Stomach smooth muscle (tissue), 2 donors: ENCODE measurements around the gene TOX2.

Experiments used
- H3K27ac ChIP-seq: one replicate; pipeline ENCODE4 v1.7.0; 2013; ENCODE audit warnings: mild to moderate bottlenecking, low read length, inconsistent platforms
- H3K27me3 ChIP-seq, 2 donors: one replicate each; pipeline ENCODE4 v1.7.0; 2013; ENCODE audit warnings: low read length in 2 of 2; ENCODE audit not compliant: insufficient read depth in 2 of 2, control insufficient read depth in 1 of 2
- H3K36me3 ChIP-seq, 2 donors: one replicate each; pipeline ENCODE4 v1.7.0; 2013; ENCODE audit warnings: low read length in 2 of 2; ENCODE audit not compliant: control insufficient read depth in 2 of 2, insufficient read depth in 2 of 2
- H3K4me1 ChIP-seq: one replicate; pipeline ENCODE4 v1.7.0; 2013; ENCODE audit warnings: low read length; ENCODE audit not compliant: control insufficient read depth, insufficient read depth
- H3K4me3 ChIP-seq, 2 donors: one replicate each; pipeline ENCODE4 v1.7.0; 2013; ENCODE audit warnings: low read length in 2 of 2
- H3K9ac ChIP-seq, 2 donors: one replicate each; pipeline ENCODE4 v1.7.0; 2013; ENCODE audit warnings: low read length in 2 of 2, mild to moderate bottlenecking in 1 of 2
- H3K9me3 ChIP-seq, 2 donors: one replicate each; pipeline ENCODE4 v1.7.0; 2013; ENCODE audit warnings: low read length in 2 of 2; ENCODE audit not compliant: control insufficient read depth in 2 of 2
- donor health status: healthy.
- donor health status: Pancreatic carcinoma.

Gene TOX2

GRCh38 chr20:44001667-44002596, 87.3 kb downstream of the TOX2 start:
- no peak overlapping the region for H3K4me3 ChIP-seq
- no peak overlapping the region for H3K27ac ChIP-seq
- H3K9ac ChIP-seq: no peak overlapping the region
- H3K9me3 ChIP-seq: no peaks in the 10 kb centered on the region
- H3K36me3 ChIP-seq: no peaks in the 10 kb centered on the region
- no peaks in the 10 kb centered on the region for H3K4me1 ChIP-seq
- no peaks in the 10 kb centered on the region for H3K27me3 ChIP-seq

GRCh38 chr20:44002861-44003260, 88.2 kb downstream of the TOX2 start:
- Histone ChIP-seq H3K27ac (no peak overlapping the region), H3K9me3 (no peaks in the 10 kb centered on the region), H3K9ac (no peak overlapping the region), H3K4me3 (no peak overlapping the region), H3K36me3 (no peaks in the 10 kb centered on the region), H3K4me1 (no peaks in the 10 kb centered on the region), H3K27me3 (no peaks in the 10 kb centered on the region)

GRCh38 chr20:44003609-44004008, 89.0 kb downstream of the TOX2 start:
- Histone ChIP-seq H3K27me3 (no peaks in the 10 kb centered on the region), H3K36me3 (no peaks in the 10 kb centered on the region), H3K9ac (no peak overlapping the region), H3K27ac (no peak overlapping the region), H3K4me3 (no peak overlapping the region), H3K9me3 (no peaks in the 10 kb centered on the region), H3K4me1 (no peaks in the 10 kb centered on the region)

- no peaks in the 10 kb centered on the region for H3K27me3 ChIP-seq
- no peak overlapping the region for H3K9ac ChIP-seq
- no peak overlapping the region for H3K4me3 ChIP-seq
- no peak overlapping the region for H3K27ac ChIP-seq
- H3K9me3 ChIP-seq: no peaks in the 10 kb centered on the region
- no peaks in the 10 kb centered on the region for H3K4me1 ChIP-seq
- no peaks in the 10 kb centered on the region for H3K36me3 ChIP-seq
Observed at GRCh38 chr20:44004306-44004915, 89.8 kb downstream of the TOX2 start.

- no peak overlapping the region for H3K9ac ChIP-seq
- H3K36me3 ChIP-seq: no peaks in the 10 kb centered on the region
- H3K9me3 ChIP-seq: no peaks in the 10 kb centered on the region
- no peak overlapping the region for H3K27ac ChIP-seq
- H3K4me1 ChIP-seq: peaks cover 3% of the 10 kb centered on the region
- no peaks in the 10 kb centered on the region for H3K27me3 ChIP-seq
- no peak overlapping the region for H3K4me3 ChIP-seq
Observed at GRCh38 chr20:44005661-44006060, 91.0 kb downstream of the TOX2 start.

- H3K36me3 ChIP-seq: no peaks in the 10 kb centered on the region
- H3K4me3 ChIP-seq: no peak overlapping the region
- peaks cover 3% of the 10 kb centered on the region for H3K4me1 ChIP-seq
- H3K9me3 ChIP-seq: no peaks in the 10 kb centered on the region
- H3K27ac ChIP-seq: no peak overlapping the region
- no peak overlapping the region for H3K9ac ChIP-seq
- no peaks in the 10 kb centered on the region for H3K27me3 ChIP-seq
Observed at GRCh38 chr20:44006126-44006525, 91.5 kb downstream of the TOX2 start.

- Histone ChIP-seq H3K4me1 (peaks cover 3% of the 10 kb centered on the region), H3K36me3 (no peaks in the 10 kb centered on the region), H3K27me3 (no peaks in the 10 kb centered on the region), H3K4me3 (no peak overlapping the region), H3K9ac (no peak overlapping the region), H3K9me3 (no peaks in the 10 kb centered on the region), H3K27ac (no peak overlapping the region)
Observed at GRCh38 chr20:44006578-44006977, 91.9 kb downstream of the TOX2 start.

GRCh38 chr20:44008806-44009678, 94.4 kb downstream of the TOX2 start:
- no peaks in the 10 kb centered on the region for H3K27me3 ChIP-seq
- H3K4me1 ChIP-seq: peaks cover 3% of the 10 kb centered on the region
- H3K9me3 ChIP-seq: no peaks in the 10 kb centered on the region
- H3K9ac ChIP-seq: no peak overlapping the region
- no peak overlapping the region for H3K27ac ChIP-seq
- H3K36me3 ChIP-seq: no peaks in the 10 kb centered on the region
- H3K4me3 ChIP-seq: no peak overlapping the region

- H3K9ac ChIP-seq: no peak overlapping the region
- H3K27ac ChIP-seq: no peak overlapping the region
- no peaks in the 10 kb centered on the region for H3K36me3 ChIP-seq
- H3K27me3 ChIP-seq: no peaks in the 10 kb centered on the region
- no peaks in the 10 kb centered on the region for H3K9me3 ChIP-seq
- peaks cover 5% of the 10 kb centered on the region for H3K4me1 ChIP-seq
- H3K4me3 ChIP-seq: no peak overlapping the region
Observed at GRCh38 chr20:44009679-44009992, 95.0 kb downstream of the TOX2 start.

- Histone ChIP-seq H3K36me3 (no peaks in the 10 kb centered on the region), H3K9me3 (no peaks in the 10 kb centered on the region), H3K4me3 (no peak overlapping the region), H3K9ac (no peak overlapping the region), H3K27me3 (no peaks in the 10 kb centered on the region), H3K4me1 (peaks cover 9% of the 10 kb centered on the region), H3K27ac (no peak overlapping the region)
Observed at GRCh38 chr20:44010162-44010704, 95.6 kb downstream of the TOX2 start.
